AG04449 (cell line): ENCODE measurements around the gene SORBS2.

Source experiments
- CTCF ChIA-PET: fragments of 350-600 bp; formaldehyde crosslinking; extraction: SDS; loops from one replicate; lab custom pipeline; 2021; ENCODE audit warnings: antibody characterized with exemption; lab: Yijun Ruan, JAX
- POLR2A ChIA-PET: fragments of 400-600, 350-600 bp; formaldehyde crosslinking; extraction: SDS; loops from one replicate; lab custom pipeline; 2020; ENCODE audit warnings: antibody characterized with exemption, inconsistent platforms; lab: Yijun Ruan, JAX
- DNase-seq: peaks from one replicate; pipeline ENCODE4 v3.0.0-alpha.2; 2010; ENCODE audit warnings: low read depth, low spot score
- H3K4me3 ChIP-seq: 2 replicates; pipeline ENCODE4 v1.5.1; 2011; ENCODE audit warnings: low read depth, mild to moderate bottlenecking, control low read depth, low read length
- TF ChIP-seq, protein P1 (sequence below): IDR thresholded peaks from one replicate; pipeline ENCODE4 v1.5.1; 2011; ENCODE audit warnings: mild to moderate bottlenecking, moderate library complexity, low read length, control low read depth, inconsistent platforms; ENCODE audit not compliant: insufficient read depth; ENCODE audit errors: missing control alignments

SORBS2 gene

DNA sequence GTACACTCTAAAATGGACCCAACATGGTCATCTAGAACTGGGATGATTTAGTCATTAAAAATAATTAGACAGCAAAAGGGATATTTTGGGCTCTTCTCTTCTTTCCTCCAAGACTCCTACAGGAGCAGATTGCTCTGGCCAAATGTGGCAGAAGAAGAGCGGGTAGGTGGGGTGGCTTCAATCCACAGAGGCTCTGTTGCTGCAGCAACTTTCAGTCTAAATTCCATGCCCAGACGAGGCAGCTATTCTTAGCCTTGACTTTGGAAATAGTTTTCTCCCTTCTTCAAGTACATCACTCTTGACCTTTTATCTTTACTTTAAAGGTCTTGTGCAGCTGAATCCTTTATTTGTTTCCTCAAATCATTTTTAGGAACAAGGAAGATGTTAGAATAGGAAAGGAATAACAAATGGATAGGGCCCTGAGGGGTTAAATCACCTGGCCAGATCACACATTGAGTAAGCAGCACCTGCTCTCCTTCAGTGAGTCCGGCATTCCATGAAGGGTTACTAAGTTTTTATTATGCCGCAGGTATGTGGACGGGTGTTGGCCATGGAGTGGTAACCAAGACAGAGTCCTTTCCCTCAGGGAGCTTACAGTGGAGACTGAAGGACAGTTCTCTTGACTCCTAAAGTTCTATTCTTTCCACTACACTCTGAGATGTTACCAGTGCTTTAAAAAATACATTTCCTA lies 19.3 kb upstream of the SORBS2 start:
- ChIA-PET POLR2A (no interaction called here), CTCF (no interaction called here)
- no peak overlapping the region for H3K4me3 ChIP-seq
- DNase-seq: no peak
- TF ChIP-seq, protein P1, sequence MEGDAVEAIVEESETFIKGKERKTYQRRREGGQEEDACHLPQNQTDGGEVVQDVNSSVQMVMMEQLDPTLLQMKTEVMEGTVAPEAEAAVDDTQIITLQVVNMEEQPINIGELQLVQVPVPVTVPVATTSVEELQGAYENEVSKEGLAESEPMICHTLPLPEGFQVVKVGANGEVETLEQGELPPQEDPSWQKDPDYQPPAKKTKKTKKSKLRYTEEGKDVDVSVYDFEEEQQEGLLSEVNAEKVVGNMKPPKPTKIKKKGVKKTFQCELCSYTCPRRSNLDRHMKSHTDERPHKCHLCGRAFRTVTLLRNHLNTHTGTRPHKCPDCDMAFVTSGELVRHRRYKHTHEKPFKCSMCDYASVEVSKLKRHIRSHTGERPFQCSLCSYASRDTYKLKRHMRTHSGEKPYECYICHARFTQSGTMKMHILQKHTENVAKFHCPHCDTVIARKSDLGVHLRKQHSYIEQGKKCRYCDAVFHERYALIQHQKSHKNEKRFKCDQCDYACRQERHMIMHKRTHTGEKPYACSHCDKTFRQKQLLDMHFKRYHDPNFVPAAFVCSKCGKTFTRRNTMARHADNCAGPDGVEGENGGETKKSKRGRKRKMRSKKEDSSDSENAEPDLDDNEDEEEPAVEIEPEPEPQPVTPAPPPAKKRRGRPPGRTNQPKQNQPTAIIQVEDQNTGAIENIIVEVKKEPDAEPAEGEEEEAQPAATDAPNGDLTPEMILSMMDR: no peak

DNA sequence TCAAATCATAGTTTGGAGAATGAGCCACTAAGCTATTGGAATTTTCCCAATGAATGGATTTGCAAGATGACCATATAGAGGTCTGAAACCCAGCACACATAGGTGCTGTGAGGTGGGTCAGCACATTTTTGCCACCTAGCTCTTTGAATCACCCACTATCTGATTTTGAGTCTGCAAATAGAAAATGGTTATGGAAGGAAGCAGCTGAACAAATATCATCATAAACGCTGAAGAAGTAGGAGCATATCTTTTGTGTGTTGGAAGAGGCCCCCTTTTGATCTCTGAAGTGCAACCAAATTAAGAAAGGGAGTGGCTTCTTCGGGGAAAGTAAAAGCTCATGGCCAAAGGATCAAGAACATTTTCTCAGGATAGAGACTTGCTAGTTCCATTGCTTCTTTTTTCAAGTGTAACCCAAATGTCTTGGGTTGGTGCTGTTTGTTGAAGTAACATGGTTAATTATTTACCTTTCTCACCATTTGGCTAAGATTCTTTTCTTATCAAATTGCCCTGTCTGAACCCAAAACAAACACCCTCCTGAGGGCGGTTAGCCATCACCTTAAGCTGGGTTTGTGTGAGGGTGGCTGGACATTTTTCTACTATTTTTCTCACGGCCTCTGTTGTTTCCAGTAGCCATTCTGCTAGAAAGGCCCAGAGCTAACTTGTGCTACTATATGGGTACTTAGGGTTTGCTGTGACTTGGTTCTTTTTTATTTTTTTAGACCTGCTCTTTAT lies 18.4 kb upstream of the SORBS2 start:
- no peak for DNase-seq
- TF ChIP-seq, protein P1: no peak
- CTCF ChIA-PET: interaction anchor here (1.3 kb wide), 1 partner anchor 8 kb away, joined by 3 read pairs; no protein-coding TSS in a partner anchor
- POLR2A ChIA-PET: no interaction called here
- no peak overlapping the region for H3K4me3 ChIP-seq

DNA sequence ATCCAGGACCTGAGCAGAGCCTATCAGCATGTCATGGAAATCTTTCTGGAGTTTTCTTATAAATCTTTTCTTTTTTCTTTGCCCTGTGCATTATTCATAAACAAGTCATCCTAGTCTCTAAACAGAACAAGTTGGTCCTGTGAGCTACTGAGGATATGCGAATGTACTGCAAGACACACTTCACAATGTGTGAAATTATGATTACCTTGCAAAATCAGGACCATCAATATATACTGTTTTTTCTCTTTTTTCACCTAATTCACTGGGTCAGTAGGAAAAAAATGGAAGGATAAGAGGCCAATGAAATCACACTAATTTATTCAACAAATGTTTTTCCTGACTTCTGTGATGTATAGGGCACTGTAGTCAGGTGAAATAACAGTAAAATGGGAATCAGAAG lies 14.4 kb upstream of the SORBS2 start:
- no peak overlapping the region for H3K4me3 ChIP-seq
- no peak for DNase-seq
- TF ChIP-seq, protein P1: no peak
- ChIA-PET POLR2A (no interaction called here), CTCF (no interaction called here)

DNA sequence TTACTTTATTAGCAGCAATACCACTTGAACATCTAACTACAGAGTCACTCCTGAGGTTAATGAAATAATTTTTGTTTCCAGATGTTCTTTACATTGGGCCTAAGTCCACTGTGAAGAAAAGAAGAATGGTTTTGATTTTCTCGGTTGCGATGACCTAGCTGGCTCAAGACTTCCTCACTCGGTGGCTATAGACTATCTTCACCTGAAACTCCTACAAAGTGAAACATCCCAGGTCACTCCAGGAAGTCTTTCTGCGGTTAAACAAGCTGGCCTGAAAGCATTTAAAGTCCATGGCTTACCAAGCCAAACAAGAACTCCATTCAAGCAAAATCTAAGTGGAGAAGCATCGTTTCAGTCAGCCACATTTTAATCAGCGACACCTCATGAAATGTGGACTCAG lies 13.7 kb upstream of the SORBS2 start:
- DNase-seq: no peak
- H3K4me3 ChIP-seq: no peak overlapping the region
- TF ChIP-seq, protein P1: no peak
- POLR2A ChIA-PET: no interaction called here
- CTCF ChIA-PET: no interaction called here

DNA sequence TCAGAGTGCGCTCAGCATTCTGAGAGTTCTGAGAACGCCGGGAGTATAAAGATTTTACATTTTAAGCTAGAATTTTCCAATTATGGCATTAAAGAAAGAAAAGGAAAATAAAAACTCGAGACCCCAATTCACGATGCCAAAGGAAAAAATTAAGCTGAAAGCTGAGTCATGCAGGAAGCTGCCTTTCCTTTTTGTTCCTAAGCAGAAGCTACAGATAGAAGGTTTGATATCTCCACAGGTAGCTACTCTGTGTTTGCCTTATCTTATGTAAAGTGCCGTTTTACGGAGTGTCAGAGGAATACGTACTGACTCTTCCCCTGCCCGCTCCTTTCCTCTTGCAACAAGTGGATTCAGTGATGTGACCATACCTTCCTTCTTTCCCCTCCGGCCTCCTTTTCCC lies 10.8 kb upstream of the SORBS2 start:
- no peak for DNase-seq
- CTCF ChIA-PET: no interaction called here

DNA sequence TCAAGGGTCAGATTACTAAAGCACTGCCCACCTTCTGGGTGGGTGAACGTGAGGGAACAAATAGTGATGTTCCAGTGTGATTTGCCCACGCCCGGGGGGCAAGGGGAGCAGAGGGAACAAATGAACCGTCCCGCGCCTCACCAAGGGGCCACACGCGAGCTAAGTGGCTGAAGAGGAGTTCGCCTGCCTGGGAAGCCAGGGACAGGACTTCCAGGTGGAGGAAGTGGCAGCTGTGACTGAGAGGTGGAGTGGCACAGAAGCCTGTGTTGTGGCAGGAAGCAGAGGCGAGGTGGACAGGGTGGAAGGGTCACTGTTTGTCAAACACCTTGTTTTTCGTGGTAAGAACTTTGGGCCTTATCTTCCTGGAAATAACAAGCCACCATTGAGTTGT lies 9.0 kb upstream of the SORBS2 start:
- H3K4me3 ChIP-seq: no peak overlapping the region
- TF ChIP-seq, protein P1: no peak
- ChIA-PET CTCF (no interaction called here), POLR2A (no interaction called here)
- no peak for DNase-seq

More for the DNA sequence above, 10.8 kb upstream of the SORBS2 start:
- POLR2A ChIA-PET: no interaction called here
- no peak overlapping the region for H3K4me3 ChIP-seq
- TF ChIP-seq, protein P1: no peak
